SJSA1 (cell line): Measurements from ENCODE around the gene FUBP1. TPM values are rescaled to one million over a fixed set of nuclear protein-coding genes. Genes with fewer than 3 reads are reported as not detected.
A peak's percentile ranks its signal among the peaks of the same experiment; 100 is the strongest.
"Not testable (repeated sequence)": the region's sequence is repeated elsewhere in the genome, so short reads cannot be mapped to it uniquely, and the experiment has no call there.

ENCODE experiments used
- DNase-seq, 2 experiments: peaks; one replicate each; pipeline ENCODE4 v3.0.0-alpha.2; 2015 to 2020; ENCODE audit warnings: low spot score in 2 of 2, low read depth in 1 of 2
- H3K27ac ChIP-seq: fragments of 250-450 bp; sonication (Bioruptor Pico); 2 replicates; pipeline ENCODE4 v1.5.1; 2020; ENCODE audit warnings: mild to moderate bottlenecking, moderate library complexity
- H3K27me3 ChIP-seq: fragments of 250-450 bp; sonication (Bioruptor Pico); replicated peaks from 2 replicates; pipeline ENCODE4 v1.5.1; 2020; ENCODE audit warnings: mild to moderate bottlenecking, moderate library complexity
- H3K36me3 ChIP-seq: fragments of 250-450 bp; sonication (Bioruptor Pico); 2 replicates; pipeline ENCODE4 v1.5.1; 2020; ENCODE audit warnings: mild to moderate bottlenecking
- H3K4me1 ChIP-seq: fragments of 250-450 bp; sonication (Bioruptor Pico); replicated peaks from 2 replicates; pipeline ENCODE4 v1.6.1; 2021; ENCODE audit warnings: mild to moderate bottlenecking
- H3K4me3 ChIP-seq: fragments of 250-450 bp; sonication (Bioruptor Pico); 2 replicates; pipeline ENCODE4 v1.5.1; 2020; ENCODE audit warnings: mild to moderate bottlenecking
- H3K9me3 ChIP-seq: fragments of 250-450 bp; sonication (Bioruptor Pico); replicated peaks from 2 replicates; pipeline ENCODE4 v1.5.1; 2020; ENCODE audit warnings: mild to moderate bottlenecking
- total RNA-seq: library from RNA; depleted of rRNA; stranded (reverse); fragments of >200 nt; shearing (Covaris generic); gene quantifications from 2 replicates; pipeline ENCODE4 v1.2.3, GENCODE V29; 2014; rRNA removed

Gene FUBP1, protein sequence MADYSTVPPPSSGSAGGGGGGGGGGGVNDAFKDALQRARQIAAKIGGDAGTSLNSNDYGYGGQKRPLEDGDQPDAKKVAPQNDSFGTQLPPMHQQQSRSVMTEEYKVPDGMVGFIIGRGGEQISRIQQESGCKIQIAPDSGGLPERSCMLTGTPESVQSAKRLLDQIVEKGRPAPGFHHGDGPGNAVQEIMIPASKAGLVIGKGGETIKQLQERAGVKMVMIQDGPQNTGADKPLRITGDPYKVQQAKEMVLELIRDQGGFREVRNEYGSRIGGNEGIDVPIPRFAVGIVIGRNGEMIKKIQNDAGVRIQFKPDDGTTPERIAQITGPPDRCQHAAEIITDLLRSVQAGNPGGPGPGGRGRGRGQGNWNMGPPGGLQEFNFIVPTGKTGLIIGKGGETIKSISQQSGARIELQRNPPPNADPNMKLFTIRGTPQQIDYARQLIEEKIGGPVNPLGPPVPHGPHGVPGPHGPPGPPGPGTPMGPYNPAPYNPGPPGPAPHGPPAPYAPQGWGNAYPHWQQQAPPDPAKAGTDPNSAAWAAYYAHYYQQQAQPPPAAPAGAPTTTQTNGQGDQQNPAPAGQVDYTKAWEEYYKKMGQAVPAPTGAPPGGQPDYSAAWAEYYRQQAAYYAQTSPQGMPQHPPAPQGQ
- 92.5 and 153 TPM in 2 replicates for total RNA-seq

DNA sequence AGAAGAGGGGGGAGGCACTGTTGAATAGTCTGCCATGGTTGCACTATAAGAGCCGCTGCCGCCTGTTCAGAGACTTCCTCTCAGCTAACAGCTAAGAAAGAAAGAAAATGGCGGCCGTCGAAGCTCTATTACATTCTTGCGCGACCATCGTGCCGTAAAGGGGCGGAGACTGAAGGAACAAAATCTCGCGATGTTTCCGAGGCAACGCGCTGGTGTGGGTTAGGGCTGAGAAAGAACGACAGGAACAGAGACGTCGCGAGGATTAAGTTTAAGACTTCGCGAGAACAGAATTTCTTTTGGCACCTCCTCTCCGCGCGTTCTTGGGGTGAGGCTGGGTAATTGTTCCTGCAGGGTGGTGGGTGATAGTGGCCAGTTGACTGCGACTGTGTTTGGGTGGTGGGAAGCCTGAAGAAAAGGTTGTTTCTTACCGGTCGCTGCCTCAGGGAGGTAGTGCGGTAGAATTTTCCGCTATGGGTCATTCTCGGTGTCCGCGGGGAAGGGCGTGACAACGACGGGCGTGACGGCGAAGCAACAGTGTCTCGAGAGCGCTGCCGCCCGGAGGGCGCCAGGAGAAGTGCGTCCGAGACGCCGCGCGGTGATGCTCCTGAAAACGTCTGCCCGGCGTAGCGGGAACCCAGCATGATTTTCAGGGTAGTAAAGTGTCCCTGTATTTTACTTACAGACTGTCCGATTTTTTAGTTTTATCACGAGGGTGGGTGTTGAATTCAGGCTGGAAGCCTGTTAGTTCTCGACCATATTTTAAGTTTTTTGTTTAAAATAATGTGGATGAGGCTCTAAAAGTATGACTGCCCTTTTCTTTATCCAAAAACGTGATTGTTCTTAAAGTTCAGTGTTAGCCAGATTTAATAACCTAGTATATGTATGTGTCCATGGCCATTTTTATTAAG is at the start of gene FUBP1:
Gene FUBP1, minus strand, starts transcription at position 104 of the 908 bp plus-strand sequence. Its CDS starts 68 bp downstream, at position 36.
- peak within 1 kb of the TSS; percentile 60 for H3K4me3 ChIP-seq
- peak within 1 kb of the TSS; percentile 93 for H3K27ac ChIP-seq
- H3K4me1 ChIP-seq = peaks cover 21% of the 10 kb centered on the region
- no peaks in the 10 kb centered on the region for H3K9me3 ChIP-seq
- no peaks in the 10 kb centered on the region for H3K27me3 ChIP-seq
- peaks cover 56% of the 10 kb centered on the region for H3K36me3 ChIP-seq
- peak; percentile 97 to 100 for DNase-seq

DNA sequence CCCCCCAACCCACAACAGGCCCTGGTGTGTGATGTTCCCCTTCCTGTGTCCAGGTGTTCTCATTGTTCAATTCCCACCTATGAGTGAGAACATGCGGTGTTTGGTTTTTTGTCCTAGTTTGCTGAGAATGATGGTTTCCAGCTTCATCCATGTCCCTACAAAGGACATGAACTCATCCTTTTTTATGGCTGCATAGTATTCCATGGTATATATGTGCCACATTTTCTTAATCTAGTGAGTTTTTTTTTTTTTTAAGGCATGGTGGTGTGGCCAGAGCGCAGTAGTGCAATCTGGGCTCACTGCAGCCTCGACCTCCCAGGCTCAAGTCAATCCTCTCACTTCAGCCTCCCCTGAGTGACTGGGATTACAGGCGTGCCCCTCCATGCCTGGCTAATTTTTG is 42.3 kb upstream of the FUBP1 start:
- H3K36me3 ChIP-seq = peaks cover 21% of the 10 kb centered on the region
- not testable (repeated sequence) for H3K4me3 ChIP-seq, H3K27ac ChIP-seq, H3K4me1 ChIP-seq, H3K27me3 ChIP-seq, H3K9me3 ChIP-seq, DNase-seq

DNA sequence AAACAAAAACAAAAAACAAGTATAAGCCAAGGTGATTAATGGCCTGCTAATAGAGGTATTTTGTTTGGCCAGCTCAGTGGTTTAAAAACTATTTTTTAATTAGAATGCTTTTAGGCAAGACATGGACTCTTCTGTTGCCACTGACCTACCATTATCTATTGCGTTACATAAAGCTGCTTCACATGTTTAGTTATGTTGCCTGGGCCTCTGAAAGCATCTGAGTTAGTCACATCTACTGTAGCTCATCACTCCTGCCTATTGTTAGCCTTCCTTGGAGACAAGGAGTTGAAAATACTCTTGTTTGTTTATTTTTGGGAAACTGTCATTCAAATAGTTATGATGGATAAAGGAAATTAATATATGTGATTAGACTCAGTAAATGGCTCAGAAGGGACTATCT is 40.2 kb upstream of the FUBP1 start:
- Histone ChIP-seq H3K36me3 (peaks cover 39% of the 10 kb centered on the region), H3K9me3 (no peaks in the 10 kb centered on the region), H3K27me3 (no peaks in the 10 kb centered on the region), H3K27ac (no peak overlapping the region), H3K4me1 (no peaks in the 10 kb centered on the region), H3K4me3 (no peak overlapping the region)
- no peak for DNase-seq

DNA sequence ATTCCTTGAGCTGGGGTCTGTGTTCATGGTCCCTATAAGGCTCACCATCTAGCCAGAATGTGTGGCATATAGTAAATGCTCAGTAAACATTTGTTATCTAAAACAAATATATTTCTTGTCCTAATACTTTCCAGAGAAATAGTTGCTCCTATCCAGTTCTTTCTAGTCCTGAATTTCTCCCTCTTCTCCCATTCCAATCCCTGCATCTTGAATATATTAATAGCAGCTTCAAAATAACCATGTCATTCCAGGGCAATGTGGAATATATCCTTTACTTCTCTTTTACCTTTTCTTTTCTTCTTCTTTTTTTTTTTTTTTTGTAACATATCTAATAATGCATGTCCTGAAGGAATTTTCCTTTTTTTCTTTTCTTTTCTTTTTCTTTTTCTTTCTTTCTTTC is 36.3 kb upstream of the FUBP1 start:
- Histone ChIP-seq H3K27ac (no peak overlapping the region), H3K9me3 (no peaks in the 10 kb centered on the region), H3K36me3 (peaks cover 54% of the 10 kb centered on the region), H3K4me1 (no peaks in the 10 kb centered on the region), H3K27me3 (no peaks in the 10 kb centered on the region), H3K4me3 (no peak overlapping the region)
- DNase-seq = no peak

DNA sequence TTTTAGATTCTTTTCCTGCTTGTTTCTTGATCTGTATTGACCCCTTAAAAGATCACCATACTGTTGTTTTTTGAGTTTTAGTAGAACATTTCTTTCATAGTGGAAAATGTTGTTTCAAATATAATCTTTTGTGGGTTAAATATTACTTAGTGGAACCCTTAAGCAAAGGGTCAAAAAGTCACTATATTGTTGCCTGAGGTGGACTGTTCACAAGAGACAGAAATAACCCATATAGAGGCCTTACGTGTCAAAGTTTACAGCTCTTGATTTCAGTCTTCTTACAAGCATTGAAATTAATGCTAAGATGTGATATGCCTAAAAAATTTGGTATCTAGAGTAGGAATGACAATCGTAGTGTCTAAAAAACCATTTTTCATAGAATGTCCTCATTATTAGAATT is 32.2 kb upstream of the FUBP1 start:
- Histone ChIP-seq H3K9me3 (no peaks in the 10 kb centered on the region), H3K27ac (no peak overlapping the region), H3K27me3 (no peaks in the 10 kb centered on the region), H3K4me1 (peaks cover 4% of the 10 kb centered on the region; the same call in 1 of the 2 replicates), H3K4me3 (no peak overlapping the region), H3K36me3 (peaks cover 44% of the 10 kb centered on the region)
- DNase-seq = no peak

DNA sequence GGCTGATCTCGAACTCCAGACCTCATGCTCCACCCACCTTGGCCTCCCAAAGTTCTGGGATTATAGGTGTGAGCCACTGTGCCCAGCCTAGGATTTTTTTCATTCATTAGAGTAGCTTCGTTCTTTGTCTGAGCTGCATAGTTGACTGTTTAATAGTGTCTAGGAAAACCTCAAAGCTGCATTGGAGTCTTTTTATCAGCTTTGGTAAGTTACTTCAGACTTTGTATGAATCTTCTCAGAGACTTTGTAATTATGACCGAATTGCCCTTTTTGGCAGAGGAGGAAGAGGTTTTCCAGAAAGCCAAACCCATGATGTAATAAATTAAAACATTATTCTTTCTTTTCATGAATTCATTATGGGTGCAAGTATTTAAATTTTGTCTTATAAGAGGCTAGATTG is 31.0 kb upstream of the FUBP1 start:
- Histone ChIP-seq H3K4me1 (peaks cover 4% of the 10 kb centered on the region; the same call in 1 of the 2 replicates), H3K9me3 (no peaks in the 10 kb centered on the region), H3K4me3 (no peak overlapping the region), H3K27ac (no peak overlapping the region), H3K27me3 (no peaks in the 10 kb centered on the region), H3K36me3 (peaks cover 35% of the 10 kb centered on the region)
- DNase-seq = no peak

DNA sequence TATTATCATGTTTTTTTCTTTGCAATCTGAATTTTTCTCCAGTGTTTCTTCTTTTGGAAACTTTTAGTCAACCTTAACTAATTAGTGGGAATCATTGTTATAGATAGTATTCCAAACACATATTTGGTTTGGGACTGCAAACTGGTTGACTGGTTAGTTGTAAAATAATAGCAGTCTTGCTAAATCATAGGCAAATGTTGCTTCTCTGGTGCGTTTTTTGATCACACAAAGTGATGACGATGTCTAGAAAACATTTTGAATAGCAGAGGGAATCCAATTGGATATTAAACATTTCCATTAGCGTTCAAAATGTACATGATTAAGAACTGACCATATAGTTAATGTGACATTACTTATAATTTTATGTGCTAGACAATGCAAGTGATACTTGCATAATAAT is 30.4 kb upstream of the FUBP1 start:
- H3K4me3 ChIP-seq = no peak overlapping the region
- H3K27me3 ChIP-seq = no peaks in the 10 kb centered on the region; the same call in 1 of the 2 replicates
- peaks cover 29% of the 10 kb centered on the region for H3K36me3 ChIP-seq
- DNase-seq = no peak
- no peaks in the 10 kb centered on the region for H3K9me3 ChIP-seq
- peaks cover 4% of the 10 kb centered on the region; the same call in 1 of the 2 replicates for H3K4me1 ChIP-seq
- no peak overlapping the region for H3K27ac ChIP-seq

DNA sequence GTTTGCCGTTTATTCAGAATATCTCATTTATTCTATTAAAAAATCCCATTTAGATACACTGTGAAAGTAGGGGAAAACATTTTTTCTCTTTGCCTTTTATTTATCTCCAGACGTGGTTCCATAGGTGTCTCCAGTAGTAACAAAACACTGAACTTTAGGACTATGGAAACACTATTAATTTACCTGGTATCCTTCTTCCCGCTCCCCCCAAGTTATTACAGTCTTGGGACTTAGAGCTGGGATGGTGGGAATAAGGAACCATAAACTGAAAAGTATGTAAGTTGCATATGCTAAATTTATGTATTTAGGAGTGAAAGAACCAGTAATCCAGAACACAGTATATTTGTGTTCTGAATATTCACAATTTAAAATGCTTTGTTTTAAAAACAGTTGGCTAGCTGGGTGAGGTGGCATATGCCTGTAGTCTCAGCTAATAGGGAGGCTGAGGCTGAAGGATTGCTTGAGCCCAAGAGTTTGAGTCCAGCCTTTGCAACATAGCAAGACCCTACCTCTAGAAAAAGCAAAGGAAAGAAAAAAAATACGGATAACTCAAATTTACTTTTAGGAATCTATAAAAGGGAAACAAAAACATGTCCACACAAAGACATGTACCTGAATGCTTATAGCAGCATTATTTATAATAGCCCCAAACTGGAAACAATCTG is 28.9 kb upstream of the FUBP1 start:
- no peak for DNase-seq
- Histone ChIP-seq H3K36me3 (peaks cover 16% of the 10 kb centered on the region), H3K4me1 (peaks cover 11% of the 10 kb centered on the region; the same call in 1 of the 2 replicates), H3K27ac (no peak overlapping the region), H3K4me3 (no peak overlapping the region), H3K27me3 (no peaks in the 10 kb centered on the region; the same call in 1 of the 2 replicates), H3K9me3 (no peaks in the 10 kb centered on the region)

DNA sequence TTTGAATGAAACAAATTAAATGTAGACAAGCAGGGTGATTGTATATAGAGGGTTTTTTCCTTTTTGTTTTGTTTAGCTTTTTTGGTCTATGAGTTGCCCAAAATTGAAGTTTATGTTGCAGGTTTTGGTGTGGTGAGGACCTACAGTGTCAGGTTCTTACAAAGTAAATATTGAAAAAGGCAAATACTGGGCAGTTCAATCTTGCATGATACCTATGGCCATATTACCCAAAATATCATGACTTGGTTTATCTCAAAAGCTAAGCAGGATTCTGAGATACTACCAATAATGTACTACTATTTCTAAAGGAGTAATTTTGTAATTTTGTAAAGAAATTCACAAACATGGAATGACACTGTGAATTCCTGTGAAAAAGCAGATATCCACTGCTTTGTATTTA is 27.6 kb upstream of the FUBP1 start:
- H3K36me3 ChIP-seq = peaks cover 12% of the 10 kb centered on the region
- no peaks in the 10 kb centered on the region for H3K9me3 ChIP-seq
- peaks cover 12% of the 10 kb centered on the region; the same call in 1 of the 2 replicates for H3K4me1 ChIP-seq
- no peaks in the 10 kb centered on the region; the same call in 1 of the 2 replicates for H3K27me3 ChIP-seq
- peak overlapping the region; percentile 44 for H3K4me3 ChIP-seq
- no peak for DNase-seq
- peak overlapping the region; percentile 96 for H3K27ac ChIP-seq

DNA sequence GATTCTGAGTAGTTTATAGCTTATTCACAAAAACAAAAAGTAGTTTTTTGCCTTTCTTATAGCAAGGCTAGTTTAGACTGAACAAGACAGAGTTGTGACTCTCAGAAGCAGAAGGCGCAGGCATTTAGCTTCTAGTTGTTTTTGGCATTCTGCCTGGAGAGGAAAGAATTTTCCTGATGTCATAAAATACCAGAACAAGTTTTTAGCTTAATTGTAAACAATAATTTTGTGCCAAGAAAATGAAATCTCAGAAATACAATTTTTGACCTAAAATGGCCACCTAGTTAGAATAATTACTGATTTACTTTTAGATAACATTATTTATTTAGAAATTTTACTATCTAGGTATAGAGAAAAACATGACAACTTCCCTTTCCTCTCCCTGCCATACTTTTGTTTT is 26.9 kb upstream of the FUBP1 start:
- Histone ChIP-seq H3K27me3 (no peaks in the 10 kb centered on the region; the same call in 1 of the 2 replicates), H3K4me3 (peak overlapping the region; percentile 44), H3K4me1 (peaks cover 12% of the 10 kb centered on the region; the same call in 1 of the 2 replicates), H3K36me3 (peaks cover 12% of the 10 kb centered on the region), H3K9me3 (no peaks in the 10 kb centered on the region), H3K27ac (peak overlapping the region; percentile 96)
- peak; percentile 48 to 76 for DNase-seq

DNA sequence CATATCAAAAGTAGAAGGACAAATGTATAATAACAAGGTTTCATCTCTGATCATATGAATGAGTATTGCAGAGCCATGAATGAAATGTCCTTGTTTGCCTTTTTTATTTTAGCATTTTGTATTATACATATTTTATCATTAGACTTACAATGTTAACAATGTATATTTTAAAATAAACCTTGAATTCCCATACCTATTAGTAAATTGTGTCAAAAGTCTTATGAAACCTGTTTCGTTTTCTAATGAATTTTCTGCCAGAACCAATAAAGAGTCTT is 26.5 kb upstream of the FUBP1 start:
- H3K4me1 ChIP-seq = peaks cover 12% of the 10 kb centered on the region; the same call in 1 of the 2 replicates
- no peaks in the 10 kb centered on the region; the same call in 1 of the 2 replicates for H3K27me3 ChIP-seq
- peak overlapping the region; percentile 44 for H3K4me3 ChIP-seq
- DNase-seq = no peak
- H3K27ac ChIP-seq = peak overlapping the region; percentile 96
- peaks cover 12% of the 10 kb centered on the region for H3K36me3 ChIP-seq
- H3K9me3 ChIP-seq = no peaks in the 10 kb centered on the region

DNA sequence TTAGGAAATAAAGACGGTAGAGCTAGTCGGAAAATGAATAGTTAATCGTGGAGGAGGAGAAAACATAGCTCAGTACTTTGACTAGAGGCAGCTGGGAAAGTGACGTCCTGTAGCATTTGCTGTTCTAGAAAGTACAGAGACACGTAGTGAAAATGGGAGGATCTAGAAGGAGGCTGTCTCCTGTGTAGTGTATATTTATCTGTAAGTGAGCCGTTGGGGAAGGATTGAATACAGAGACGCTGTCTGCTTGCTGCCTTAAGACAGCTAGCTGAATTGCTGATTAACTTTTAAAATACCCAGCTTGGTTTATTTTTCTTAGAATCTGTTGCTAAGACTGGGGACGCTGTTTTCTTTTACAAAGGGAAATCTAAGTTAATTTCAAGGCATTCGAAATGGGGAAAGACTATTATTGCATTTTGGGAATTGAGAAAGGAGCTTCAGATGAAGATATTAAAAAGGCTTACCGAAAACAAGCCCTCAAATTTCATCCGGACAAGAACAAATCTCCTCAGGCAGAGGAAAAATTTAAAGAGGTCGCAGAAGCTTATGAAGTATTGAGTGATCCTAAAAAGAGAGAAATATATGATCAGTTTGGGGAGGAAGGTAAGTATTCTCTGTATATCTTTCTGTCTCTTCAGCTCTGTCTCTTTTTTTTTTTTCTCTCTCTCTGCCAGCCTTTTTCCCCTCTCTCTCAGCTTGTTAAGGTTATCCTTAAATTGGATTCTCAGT is 26.0 kb upstream of the FUBP1 start, which contains the start of gene DNAJB4:
Gene DNAJB4, plus strand, starts transcription at position 221 of the 729 bp plus-strand sequence. Its CDS starts 172 bp downstream, at position 393.
- H3K9me3 ChIP-seq = no peaks in the 10 kb centered on the region
- peak within 1 kb of the TSS; percentile 44 for H3K4me3 ChIP-seq
- peak within 1 kb of the TSS; percentile 96 for H3K27ac ChIP-seq
- no peaks in the 10 kb centered on the region; the same call in 1 of the 2 replicates for H3K27me3 ChIP-seq
- H3K4me1 ChIP-seq = peaks cover 12% of the 10 kb centered on the region; the same call in 1 of the 2 replicates
- DNase-seq = peak; percentile 80 to 91
- H3K36me3 ChIP-seq = peaks cover 11% of the 10 kb centered on the region
